Smooth muscle cell (in vitro differentiated cells): ENCODE data around the gene MACF1. TPM values are rescaled to one million over a fixed set of nuclear protein-coding genes. Genes with fewer than 3 reads are reported as not detected.

Experiments
- DNase-seq: peaks from one replicate; lab custom pipeline; 2025; ENCODE audit not compliant: unreplicated experiment; lab: John Stamatoyannopoulos, UW
- H2AFZ ChIP-seq: fragments of 200-600 bp; sonication (generic); 2 replicates; pipeline ENCODE4 v1.6.0; 2016; ENCODE audit warnings: antibody characterized with exemption, low read depth, mild to moderate bottlenecking
- H3F3A ChIP-seq: fragments of 200-600 bp; sonication (generic); 2 replicates; pipeline ENCODE4 v1.6.0; 2017; ENCODE audit warnings: antibody characterized with exemption, low read depth
- H3K27ac ChIP-seq: fragments of 200-600 bp; sonication (generic); 2 replicates; pipeline ENCODE4 v1.5.1; 2016; ENCODE audit warnings: low read depth, mild to moderate bottlenecking
- H3K27me3 ChIP-seq: fragments of 200-600 bp; sonication (generic); 2 replicates; pipeline ENCODE4 v1.6.1; 2016; ENCODE audit warnings: low read depth, mild to moderate bottlenecking
- H3K36me3 ChIP-seq: fragments of 200-600 bp; sonication (generic); 2 replicates; pipeline ENCODE4 v1.5.1; 2016; ENCODE audit warnings: low read depth
- H3K4me1 ChIP-seq: fragments of 200-600 bp; sonication (generic); 2 replicates; pipeline ENCODE4 v1.5.1; 2016; ENCODE audit warnings: low read depth
- H3K4me2 ChIP-seq: fragments of 200-600 bp; sonication (generic); 2 replicates; pipeline ENCODE4 v1.6.0; 2016; ENCODE audit warnings: mild to moderate bottlenecking
- H3K4me3 ChIP-seq: fragments of 200-600 bp; sonication (generic); 2 replicates; pipeline ENCODE4 v1.5.1; 2016; ENCODE audit warnings: mild to moderate bottlenecking
- H3K79me2 ChIP-seq: fragments of 200-600 bp; sonication (generic); 2 replicates; pipeline ENCODE4 v1.6.0; 2016; ENCODE audit warnings: low read depth, mild to moderate bottlenecking
- H3K9ac ChIP-seq: fragments of 200-600 bp; sonication (generic); 2 replicates; pipeline ENCODE4 v1.6.0; 2016; ENCODE audit warnings: low read depth
- H3K9me3 ChIP-seq: fragments of 200-600 bp; sonication (generic); replicated peaks from 2 replicates; pipeline ENCODE4 v1.5.1; 2016; ENCODE audit warnings: low read depth
- H4K20me1 ChIP-seq: fragments of 200-600 bp; sonication (generic); 2 replicates; pipeline ENCODE4 v1.6.0; 2016; ENCODE audit warnings: low read depth
- CTCF ChIP-seq: fragments of 200-600 bp; sonication (generic); IDR thresholded peaks from 2 replicates; pipeline ENCODE4 v1.5.1; 2017; ENCODE audit warnings: borderline replicate concordance, mild to moderate bottlenecking, antibody characterized with exemption; ENCODE audit not compliant: insufficient read depth, poor library complexity, severe bottlenecking
- WGBS: methylation state at CpG from one replicate; pipeline ENCODE4 v1.1.7; 2016; ENCODE audit warnings: low lambda C conversion rate; 5-methylcytosine and 5-hydroxymethylcytosine counted together
- polyA plus RNA-seq: library from polyadenylated mRNA; unstranded; fragments of >200 nt; fragmentation: Nextera tagmentation; extraction: Ambion mirVana; gene quantifications from 2 replicates; pipeline ENCODE4 v1.2.1, GENCODE V29; 2016
- total RNA-seq: library from RNA; depleted of rRNA; stranded (reverse); fragments of >200 nt; gene quantifications from 2 replicates; pipeline ENCODE4 v1.2.3, GENCODE V29; 2014

MACF1 gene
- total and polyA plus RNA-seq, 2 experiments from 2014 or later, result 36.9 to 195 TPM

DNA sequence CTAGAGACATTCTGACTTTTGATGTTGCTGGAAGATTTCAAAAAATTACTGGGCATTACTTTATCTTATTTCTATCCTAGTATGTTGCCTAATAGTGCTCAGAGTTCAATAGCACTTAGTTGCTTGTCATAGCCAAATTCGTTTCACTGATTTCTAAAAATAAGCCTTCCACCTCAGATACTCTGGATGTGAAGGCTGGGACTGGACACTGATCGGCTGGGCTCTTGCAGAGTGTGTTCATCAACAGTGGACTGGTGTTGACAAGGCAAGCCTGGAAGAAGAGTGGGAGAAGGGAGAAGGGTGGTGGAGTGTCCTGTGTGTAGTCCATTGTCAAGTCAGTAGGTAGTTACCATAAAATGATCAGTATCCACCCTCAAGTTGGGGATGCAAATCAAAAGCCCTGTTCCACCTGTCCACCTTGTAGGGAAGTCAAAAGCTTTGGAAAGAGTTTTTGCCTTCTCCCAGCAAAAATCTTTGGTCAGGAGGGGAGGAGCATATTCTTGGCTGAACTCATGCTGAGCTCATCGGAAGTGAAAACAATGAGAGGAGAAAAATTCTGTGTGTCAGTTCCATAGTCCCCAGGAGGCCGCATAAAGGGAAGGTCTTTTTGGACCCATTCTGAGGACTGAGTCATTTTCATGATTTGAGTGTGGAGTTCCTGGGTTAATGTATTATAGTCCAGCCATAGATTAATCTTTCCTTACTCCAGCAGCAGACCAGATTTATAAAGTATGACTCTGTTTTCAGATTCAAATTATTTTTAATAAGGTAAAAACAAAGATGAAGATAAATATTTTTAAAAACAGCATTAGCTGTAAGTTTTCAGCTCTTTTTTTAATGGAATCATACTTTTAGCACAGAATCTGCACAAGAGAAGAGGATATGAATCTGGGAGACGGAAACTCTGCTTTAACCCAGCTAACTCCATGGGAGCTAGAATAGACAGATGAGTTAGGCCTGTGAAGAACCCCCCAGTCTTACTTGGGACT lies 187.5 kb downstream of the MACF1 start:
- Histone ChIP-seq H3F3A (peaks cover 52% of the 10 kb centered on the region), H3K9me3 (no peaks in the 10 kb centered on the region), H3K27me3 (no peaks in the 10 kb centered on the region), H3K4me2 (peak overlapping the region; percentile 65), H3K27ac (peak overlapping the region; percentile 83), H3K9ac (peak overlapping the region; percentile 19), H2AFZ (no peak overlapping the region), H3K79me2 (peaks cover 67% of the 10 kb centered on the region), H4K20me1 (peaks cover 59% of the 10 kb centered on the region), H3K4me1 (peaks cover 33% of the 10 kb centered on the region), H3K4me3 (no peak overlapping the region), H3K36me3 (peaks cover 6% of the 10 kb centered on the region)
- 39% methylated on average over 5 of the region's 5 CpGs for WGBS
- TF ChIP-seq CTCF, result no peak
- no peak for DNase-seq

DNA sequence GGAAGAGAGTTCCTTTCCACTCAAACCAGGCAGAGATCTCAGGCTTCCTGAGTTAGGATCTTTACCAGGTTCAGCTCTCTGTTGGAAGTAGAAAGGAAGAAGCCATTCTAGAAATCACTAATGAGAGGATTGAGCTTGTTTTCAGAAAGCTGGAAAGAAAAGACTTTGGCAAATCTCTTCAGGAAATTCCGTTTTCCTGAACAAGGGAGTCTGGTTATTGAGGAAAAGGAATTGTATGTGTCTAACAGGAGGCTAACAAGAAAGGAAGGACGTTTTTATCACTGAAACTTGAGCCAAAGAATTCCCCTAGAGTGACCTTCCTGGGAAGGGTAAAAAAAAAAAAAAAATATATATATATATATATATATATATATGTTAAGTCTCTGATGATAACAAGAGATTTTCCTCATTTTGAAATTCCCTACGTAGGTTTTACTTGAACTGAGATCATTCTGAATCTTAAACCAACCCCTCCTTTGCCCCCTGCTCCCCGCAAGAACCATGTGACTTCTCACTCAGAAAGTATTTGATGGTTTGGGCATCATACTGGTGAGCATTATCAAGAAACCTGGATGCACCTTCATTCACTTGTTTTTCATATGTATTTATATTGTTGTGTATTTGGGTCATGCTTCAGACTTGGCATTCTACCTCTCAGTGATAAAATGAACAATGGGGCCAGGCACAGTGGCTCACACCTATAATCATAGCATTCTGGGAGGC lies 188.5 kb downstream of the MACF1 start:
- Histone ChIP-seq H3K36me3 (peaks cover 6% of the 10 kb centered on the region), H3K4me3 (no peak overlapping the region), H3K79me2 (peaks cover 74% of the 10 kb centered on the region), H3F3A (peaks cover 61% of the 10 kb centered on the region), H3K27me3 (no peaks in the 10 kb centered on the region), H3K4me2 (peak overlapping the region; percentile 65), H2AFZ (no peak overlapping the region), H3K4me1 (peaks cover 38% of the 10 kb centered on the region), H3K9ac (peak overlapping the region; percentile 19), H3K9me3 (no peaks in the 10 kb centered on the region), H3K27ac (peak overlapping the region; percentile 83), H4K20me1 (peaks cover 54% of the 10 kb centered on the region)
- TF ChIP-seq CTCF, result no peak
- DNase-seq, result no peak
- WGBS, result 57% methylated on average over 4 of the region's 4 CpGs

DNA sequence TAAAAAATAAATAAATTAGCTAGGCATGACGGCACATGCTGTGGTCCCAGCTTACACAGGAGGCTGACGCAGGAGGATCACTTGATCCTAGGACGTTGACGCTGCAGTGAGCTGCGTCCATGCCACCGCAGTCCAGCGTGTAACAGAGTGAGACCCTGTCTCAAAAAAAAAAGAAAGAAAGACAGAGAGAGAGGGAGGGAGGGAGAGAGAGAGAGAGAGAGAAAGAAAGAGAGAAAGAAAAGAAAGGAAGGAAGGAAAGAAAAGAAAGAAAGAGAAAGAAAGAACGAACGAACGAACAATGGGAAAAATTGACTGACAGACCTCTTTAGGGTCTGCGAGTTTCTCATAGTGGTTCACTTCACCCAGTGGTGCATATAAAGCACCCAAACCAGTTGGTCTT lies 189.2 kb downstream of the MACF1 start:
- no peaks in the 10 kb centered on the region for H3K36me3 ChIP-seq
- no peaks in the 10 kb centered on the region for H3K27me3 ChIP-seq
- H3K4me3 ChIP-seq, result no peak overlapping the region
- DNase-seq, result no peak
- peaks cover 70% of the 10 kb centered on the region for H3K79me2 ChIP-seq
- H2AFZ ChIP-seq, result no peak overlapping the region
- no peak overlapping the region for H3K4me2 ChIP-seq
- peaks cover 49% of the 10 kb centered on the region for H4K20me1 ChIP-seq
- 98% methylated on average over 11 of the region's 11 CpGs for WGBS
- peaks cover 58% of the 10 kb centered on the region for H3F3A ChIP-seq
- no peak overlapping the region for H3K9ac ChIP-seq
- no peak for TF ChIP-seq CTCF
- H3K9me3 ChIP-seq, result no peaks in the 10 kb centered on the region
- no peak overlapping the region for H3K27ac ChIP-seq
- H3K4me1 ChIP-seq, result peaks cover 42% of the 10 kb centered on the region
